ENCODE measurements around the gene SPINK9. TPM values are rescaled to one million over a fixed set of nuclear protein-coding genes. Genes with fewer than 3 reads are reported as not detected.
"Not testable (repeated sequence)": the region's sequence is repeated elsewhere in the genome, so short reads cannot be mapped to it uniquely, and the experiment has no call there.

The SPINK9 gene, protein sequence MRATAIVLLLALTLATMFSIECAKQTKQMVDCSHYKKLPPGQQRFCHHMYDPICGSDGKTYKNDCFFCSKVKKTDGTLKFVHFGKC
- not detected in 2 replicates for total RNA-seq

DNA sequence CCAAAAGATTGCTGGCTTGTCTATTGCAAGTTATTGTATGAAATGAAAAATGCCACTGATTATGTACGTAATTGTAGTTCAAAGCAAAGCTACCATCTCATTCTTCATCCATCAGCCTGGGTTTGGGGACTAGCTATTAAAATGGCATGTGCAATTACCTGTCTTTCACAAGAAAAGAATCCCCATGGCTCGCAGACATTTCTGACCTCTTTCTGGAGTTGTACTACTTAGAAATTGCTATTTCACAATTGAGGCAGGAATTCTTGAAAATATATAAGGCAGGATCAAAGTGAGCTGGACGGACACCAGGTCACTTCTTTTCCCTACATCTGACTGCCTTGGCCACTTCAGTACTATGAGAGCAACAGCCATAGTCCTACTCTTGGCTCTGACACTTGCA lies at the start of gene SPINK9:
Gene SPINK9, plus strand, starts transcription at position 301 of the 400 bp plus-strand sequence. Its CDS starts 55 bp downstream, at position 356.
- DNase-seq (ENCODE audit: low read depth), result no peak

DNA sequence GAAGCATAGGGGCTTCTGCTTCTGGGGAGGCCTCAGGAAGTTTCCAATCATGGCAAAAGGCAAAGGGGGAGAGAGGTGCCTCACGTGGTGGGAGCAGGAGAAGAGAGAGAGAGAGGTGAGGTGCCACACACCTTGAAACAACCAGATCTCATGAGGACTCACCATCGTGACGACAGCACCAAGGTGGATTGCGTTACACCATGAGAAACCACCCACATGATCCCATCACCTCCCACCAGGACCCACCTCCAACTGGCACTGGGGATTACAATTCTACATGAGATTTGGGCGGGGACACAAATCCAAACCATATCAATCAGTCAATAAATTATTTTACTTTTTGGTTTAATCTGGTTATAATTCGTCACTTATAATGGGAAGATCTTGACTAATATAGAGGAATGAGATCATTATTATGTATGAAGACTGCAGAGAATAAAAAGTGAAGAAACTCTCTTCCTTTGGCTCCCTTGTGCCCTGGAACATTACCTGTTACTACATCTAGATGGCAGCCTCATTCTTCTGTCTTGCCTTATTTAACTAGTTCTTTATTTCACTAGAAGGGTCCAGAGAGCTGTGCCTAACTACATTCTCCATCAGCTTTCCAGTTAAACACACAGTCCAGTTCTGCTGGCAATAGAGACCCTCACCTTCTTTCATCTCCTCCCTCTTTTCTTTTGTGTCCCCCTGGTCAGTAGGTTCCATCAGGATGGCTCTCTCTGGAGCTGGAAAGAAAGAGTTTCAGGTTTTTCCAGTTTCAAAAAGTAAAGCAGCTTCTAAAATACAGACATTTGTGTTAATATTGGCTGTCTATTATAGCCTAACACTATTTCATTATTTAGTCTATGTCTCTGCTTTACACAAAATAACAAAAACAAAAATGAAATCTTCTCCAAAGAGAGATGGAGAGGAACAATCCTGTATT lies 44.8 kb upstream of the SPINK9 start:
- peak; percentile 41 for DNase-seq (ENCODE audit: low read depth)

DNA sequence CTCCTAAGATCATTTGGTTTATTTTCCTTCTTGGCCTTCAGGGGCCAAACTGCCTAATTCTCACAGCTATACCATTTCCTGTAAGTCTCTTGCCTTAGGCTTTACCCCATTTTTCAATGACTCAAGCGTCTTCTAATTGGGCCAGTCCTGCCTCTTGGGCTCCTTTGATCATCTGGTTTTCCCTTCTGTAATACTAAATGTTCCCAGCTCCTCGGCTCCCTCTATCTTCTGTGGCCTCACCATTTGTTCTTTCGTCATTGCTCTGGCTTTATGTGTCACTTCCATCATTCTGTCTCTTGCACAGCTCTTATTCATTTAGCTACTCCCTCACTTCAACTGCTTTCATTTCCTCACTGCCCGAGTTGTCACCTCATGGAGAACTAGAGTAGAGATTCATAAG lies 37.6 kb upstream of the SPINK9 start:
- DNase-seq (ENCODE audit: low read depth), result no peak

DNA sequence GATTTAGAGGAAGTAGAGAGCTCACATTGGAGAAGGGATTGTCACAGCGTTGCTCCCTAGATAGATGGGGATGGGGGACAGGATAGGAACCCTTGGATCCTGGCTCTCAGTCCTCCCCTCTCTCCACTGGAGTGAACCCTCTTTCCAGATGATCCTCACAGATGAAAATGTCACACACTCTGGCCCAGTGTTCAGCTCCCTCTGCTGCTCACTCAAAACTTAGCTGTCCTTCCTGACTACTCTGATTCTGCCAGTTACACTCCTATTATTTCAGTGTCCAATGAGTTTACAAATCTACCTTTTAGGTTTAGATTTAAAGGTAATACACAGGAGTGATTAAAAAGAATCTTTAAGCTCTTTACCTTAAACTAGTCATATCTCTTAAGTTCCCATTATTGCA lies 28.9 kb upstream of the SPINK9 start:
- DNase-seq (ENCODE audit: low read depth), result no peak

DNA sequence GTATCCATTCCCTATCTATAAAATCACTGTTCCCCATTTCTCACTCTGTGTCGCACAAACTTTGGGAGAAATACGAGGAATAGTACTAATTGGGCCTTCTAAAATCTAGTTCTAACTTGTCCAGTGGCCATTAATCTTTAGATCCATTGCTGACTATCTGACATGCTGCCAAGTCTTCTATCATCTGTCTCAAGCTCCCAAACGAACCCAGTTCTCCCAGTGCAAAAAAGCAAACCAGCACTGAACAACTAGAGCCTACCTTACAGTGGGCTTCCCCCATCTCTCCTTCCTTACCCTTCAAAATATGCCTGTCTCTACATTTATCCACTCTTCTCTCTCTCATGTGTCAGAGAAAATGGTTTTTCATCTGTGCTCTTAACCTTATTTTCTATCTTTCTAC lies 26.3 kb upstream of the SPINK9 start:
- no peak for DNase-seq (ENCODE audit: low read depth)

DNA sequence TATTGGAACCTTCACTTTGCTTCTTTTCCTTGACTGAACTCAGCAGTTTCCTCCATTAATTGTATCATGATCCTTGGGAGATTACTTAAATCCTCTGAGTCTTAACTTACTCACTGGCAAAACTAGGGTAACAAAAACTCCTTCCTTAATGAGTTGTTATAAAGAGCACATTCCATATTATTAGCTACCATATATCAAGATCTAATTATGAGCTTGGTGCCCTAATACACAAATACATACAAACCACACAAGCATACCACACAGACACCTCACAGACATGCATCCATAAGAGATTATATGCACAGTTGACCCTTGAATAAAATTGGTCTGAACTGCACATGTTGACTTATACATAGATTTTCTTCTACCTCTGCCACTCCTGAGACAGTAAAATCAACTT lies 25.6 kb upstream of the SPINK9 start:
- DNase-seq (ENCODE audit: low read depth), result no peak

DNA sequence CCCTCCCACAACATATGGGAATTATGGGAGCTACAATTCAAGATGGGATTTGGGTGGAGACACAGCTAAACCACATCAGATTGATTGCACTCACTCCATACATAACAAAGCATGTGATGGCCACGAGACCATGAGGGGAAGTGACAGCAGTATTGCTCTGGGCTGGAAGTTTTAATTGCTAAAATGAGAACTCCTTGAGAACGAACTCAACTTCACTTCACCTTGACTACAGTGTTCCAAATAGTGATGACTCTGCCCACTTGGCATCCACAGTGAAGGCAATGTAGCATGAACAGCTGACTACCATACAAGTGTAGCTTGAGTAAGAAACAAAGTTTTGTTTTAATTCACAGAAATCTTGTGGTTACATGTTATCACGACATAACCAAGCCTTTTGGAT lies 23.9 kb upstream of the SPINK9 start:
- DNase-seq (ENCODE audit: low read depth), result peak; percentile 81

DNA sequence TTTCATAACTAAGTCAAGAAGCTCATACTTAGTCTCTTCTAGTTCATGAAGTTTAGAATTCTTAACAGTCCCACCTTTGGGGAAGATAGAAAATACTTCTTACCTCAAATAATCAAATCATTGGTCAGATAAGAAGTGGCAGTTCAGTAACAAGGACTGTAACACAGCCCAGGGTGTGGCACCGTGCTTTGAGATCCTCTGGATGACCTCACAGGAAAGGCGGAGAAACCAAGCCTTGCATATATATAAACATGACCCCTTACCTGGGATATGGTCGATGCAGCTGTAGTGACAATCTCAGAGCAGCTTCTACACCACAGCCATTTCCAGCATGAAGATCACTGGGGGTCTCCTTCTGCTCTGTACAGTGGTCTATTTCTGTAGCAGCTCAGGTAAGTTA lies 23.2 kb upstream of the SPINK9 start, which contains the start of gene SPINK7:
Gene SPINK7, plus strand, starts transcription at position 271 of the 400 bp plus-strand sequence. Its CDS starts 61 bp downstream, at position 332.
- no peak for DNase-seq (ENCODE audit: low read depth)

DNA sequence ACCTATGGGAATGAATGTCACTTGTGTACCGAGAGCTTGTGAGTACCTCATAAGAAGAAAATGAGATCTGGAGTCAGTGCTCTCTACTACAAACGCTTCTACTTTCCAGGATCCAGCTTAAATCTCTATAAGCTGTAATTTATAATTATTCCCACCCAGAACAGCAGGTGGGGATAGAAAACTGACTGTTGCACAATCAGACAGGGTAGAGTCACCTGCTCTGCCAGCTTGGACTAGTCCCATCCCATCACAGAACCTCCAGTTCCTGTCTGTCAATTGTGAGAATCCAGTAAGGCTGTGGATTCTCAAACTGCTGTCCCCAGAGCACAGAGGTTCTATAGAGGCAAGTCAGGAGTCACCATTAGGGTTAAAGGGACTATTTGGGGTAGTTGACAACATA lies 21.2 kb upstream of the SPINK9 start:
- DNase-seq (ENCODE audit: low read depth), result peak; percentile 13

DNA sequence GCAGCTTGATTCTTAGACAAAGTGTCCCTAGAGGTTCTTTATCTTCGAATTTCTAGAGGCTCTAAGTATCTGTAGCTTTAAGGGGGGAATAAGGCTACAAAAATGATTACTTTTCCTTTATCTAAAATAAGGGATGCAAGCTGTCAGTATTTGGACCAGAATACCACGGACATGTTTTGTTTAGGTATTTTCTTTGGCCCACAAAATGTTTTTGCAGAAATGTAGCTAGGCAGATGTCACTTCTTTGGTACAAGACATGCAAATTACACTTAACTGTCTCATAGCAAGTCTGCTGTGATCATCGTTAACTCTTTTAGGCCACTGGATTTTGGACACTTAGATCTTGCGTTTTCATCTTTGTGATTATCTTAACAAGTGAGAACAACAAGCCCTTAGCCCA lies 20.6 kb upstream of the SPINK9 start:
- DNase-seq (ENCODE audit: low read depth), result no peak

DNA sequence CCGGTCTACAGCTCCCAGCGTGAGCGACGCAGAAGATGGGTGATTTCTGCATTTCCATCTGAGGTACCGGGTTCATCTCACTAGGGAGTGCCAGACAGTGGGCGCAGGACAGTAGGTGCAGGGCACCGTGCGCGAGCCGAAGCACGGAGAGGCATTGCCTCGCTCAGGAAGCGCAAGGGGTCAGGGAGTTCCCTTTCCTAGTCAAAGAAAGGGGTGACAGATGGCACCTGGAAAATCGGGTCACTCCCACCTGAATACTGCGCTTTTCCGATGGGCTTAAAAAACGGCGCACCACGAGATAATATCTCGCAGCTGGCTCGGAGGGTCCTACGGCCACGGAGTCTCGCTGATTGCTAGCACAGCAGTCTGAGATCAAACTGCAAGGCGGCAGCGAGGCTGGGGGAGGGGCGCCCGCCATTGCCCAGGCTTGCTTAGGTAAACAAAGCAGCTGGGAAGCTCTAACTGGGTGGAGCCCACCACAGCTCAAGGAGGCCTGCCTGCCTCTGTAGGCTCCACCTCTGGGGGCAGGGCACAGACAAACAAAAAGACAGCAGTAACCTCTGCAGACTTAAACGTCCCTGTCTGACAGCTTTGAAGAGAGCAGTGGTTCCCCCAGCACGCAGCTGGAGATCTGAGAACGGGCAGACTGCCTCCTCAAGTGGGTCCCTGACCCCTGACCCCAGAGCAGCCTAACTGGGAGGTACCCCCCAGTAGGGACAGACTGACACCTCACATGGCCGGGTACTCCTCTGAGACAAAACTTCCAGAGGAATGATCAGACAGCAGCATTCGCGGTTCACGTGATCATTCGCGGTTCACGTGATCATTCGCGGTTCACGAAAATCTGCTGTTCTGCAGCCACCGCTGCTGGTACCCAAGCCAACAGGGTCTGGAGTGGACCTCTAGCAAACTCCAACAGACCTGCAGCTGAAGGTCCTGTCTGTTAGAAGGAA lies 15.1 kb upstream of the SPINK9 start:
- not testable (repeated sequence) for DNase-seq (ENCODE audit: low read depth)

DNA sequence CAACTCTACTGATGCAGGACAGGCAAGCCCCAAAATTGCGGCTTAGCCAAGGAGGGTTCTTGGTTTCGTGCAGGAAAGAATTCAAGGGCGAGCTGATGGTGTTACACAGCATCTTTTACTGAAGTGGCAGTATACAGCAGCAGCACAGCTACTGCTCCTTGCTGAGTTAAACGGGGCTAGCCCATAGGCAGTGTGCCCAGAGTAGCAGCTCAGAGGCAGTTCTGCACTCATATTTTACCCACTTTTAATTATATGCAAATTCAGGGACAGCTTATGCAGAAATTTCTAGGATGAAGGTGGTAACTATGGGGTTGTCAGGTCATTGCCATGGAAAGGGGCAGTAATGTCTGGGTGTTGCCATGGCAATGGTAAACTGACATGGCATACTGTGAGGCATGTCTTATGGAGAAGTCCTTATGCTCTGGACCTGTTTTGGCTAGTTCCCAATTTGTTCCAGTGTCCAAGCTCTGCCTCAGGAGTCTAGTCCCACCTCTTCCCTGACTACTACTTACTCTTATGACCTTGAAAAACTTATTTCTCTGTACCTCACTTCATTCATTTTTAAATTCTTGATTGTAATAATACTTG lies 2.0 kb upstream of the SPINK9 start:
- DNase-seq (ENCODE audit: low read depth), result no peak

DNA sequence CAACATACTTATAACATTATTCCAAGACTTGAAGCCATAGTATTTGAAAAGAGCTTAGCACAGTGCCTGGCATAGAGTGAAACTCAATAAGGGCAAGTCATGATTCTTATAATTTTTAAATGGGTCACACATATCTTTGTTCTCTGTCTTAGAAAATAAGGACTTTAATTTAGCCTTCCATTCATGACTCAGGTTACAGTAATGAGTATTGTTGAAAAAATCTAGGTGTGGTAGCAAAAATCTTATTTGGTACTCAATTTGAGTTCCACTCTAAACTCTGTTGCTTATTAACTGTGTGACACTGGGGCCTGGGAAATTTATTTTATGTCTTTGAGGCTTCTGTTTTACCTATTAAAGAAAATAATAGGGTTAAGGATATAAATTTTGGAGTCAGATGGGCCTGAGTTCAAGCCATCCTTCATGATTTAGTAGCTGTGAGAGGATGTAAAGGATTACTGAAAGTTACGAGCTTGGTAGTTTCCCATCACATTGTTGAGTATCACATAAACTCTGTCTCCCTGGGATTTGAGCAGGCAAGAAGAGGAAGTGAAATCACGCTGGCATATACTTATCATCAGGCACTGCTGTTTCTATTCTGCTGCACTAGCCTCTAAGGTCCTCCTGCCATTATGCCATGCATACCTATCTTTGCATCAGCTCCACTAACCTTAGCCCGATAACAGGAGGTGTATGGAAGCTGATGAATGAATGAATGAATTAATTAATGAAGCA lies 1.5 kb downstream of the SPINK9 start:
- peak; percentile 64 for DNase-seq (ENCODE audit: low read depth)

DNA sequence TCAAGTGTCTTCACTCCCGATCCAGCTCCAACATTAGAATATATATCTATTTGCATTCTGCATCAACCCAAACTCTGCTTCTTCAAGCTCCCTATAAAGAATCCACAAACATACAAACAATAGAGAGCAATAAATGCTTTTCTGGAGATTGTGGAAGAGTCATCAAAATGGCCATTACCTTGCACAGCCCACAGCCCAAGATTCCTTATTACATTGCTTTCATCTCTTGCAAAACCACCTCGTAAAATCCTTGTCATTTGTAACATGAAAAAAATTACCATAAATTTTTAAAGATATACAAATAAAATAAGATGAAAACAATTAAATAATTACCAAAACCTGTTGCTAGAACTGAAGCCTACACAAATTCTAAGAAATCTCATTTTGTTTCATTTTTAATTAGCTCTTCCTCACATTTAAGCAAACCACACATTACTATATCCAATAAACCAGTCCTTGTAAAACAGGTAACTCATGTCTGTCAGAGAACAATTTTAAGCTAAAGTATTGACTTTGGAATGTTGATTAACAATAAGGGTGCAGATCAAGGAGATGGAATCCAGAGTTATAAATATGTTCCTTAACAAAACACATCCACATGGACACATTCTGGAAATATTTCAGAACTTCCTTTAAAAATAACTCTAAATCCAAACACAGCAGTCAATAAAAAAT lies 7.1 kb downstream of the SPINK9 start:
- DNase-seq (ENCODE audit: low read depth), result peak; percentile 4

DNA sequence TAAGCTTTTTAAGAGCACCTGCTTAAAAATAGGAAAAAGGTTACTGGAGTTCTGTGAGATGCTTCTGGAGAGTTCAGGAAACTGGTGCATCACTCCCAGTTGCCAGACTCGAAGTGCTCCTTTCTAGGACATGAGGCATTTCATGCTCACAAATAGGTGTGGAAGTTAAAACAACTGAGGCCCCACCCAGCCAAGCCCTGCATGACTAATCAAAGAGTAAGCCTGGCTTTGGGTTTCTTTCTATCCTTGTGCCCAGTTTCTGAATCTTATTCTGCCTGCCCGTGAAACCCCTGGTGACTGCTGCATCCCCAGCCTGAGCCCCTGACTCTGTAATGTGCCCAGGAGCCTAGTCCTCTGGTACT lies 7.7 kb downstream of the SPINK9 start:
- DNase-seq (ENCODE audit: low read depth), result peak; percentile 47

DNA sequence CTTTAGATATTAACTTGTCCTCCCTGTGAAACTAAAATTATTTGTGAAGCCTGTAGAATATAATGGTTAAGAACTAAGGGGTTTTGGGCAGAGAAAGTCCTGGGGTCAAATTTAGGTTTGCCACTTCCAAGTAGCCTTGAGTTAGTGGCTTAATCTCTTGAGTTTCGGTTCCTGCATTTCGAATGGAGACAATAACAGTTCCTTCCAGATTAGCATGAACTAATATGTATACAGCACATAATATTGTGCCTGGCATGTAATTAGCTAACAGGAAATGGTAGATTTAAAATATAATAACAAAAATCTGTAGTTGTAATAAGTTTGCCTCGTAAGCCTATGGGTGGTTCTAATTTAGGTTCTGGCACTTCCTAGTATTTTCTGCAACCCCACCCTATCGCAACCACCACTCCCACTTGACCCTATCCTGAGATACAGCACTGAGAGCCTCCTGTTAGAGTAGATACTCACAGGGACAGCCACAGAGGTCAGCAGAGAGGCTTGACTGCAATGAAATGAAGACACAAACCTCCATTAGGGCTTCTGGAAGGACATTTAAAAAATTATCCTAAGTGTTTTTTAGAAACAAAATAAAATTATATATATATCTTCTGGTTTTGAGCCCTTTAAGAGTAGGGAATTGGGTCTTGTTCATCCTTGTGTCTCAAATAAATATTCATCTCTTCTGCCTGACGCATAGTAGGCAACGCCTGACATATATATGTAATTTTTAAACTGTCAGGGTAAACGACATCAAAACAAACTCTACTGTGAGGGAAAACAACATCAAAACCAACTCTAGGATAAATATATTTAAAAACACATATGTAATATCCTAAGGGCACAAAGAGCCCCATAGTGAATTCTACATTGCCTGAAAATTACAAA lies 8.5 kb downstream of the SPINK9 start:
- DNase-seq (ENCODE audit: low read depth), result no peak

DNA sequence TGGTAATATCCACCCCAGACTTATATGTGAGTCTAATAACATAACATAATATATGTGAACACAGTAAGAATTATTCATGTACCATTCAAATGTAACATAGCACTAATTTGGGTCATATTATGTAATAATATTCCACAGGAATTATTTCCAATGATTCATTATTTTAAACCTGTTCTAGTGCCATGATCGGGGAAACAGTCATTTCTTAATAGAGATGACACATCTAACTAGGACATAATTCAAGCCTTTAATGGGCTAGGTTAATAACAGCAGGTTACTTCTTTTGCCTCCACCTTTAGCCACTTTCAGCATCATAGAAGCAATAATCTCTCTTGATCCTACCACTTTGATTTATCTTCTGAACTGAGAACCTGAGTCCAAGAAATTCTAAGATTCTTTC lies 12.3 kb downstream of the SPINK9 start:
- no peak for DNase-seq (ENCODE audit: low read depth)

DNA sequence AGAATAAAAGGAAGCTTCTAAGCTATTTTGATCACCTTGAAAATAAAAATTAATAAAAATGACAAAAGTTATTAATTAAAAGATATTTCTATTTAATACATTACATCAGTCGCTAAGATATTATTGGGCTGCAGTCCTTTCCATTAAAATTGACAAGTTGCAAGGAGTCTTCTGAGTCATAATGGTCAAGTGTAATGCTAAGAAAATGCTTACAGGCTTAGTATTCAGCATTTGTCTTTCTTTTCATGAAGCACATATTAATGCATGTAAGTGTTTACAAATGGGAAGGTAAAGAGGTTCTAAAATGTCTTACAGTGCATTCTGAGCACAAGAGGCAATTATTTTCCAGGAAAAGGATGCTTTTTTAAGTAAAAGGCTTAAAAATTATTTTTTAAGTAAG lies 17.3 kb downstream of the SPINK9 start:
- peak; percentile 16 for DNase-seq (ENCODE audit: low read depth)

DNA sequence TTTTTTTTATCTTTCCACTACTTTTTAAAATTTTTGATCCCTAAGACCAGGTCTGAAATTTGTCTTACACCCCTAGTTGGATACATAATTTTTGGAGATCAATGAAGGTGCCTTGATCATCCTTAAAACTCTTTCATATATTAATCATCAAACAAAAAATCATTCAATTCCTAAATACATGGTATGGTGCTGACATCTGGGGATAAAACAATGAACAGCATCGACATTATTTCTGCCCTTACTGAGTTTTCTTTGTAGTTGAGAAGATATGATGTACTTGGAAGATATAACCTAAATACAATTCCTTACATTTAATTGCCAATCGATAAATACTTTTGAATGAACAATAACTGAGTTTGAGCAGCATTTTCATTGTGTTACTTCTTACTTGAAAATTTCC lies 18.3 kb downstream of the SPINK9 start:
- DNase-seq (ENCODE audit: low read depth), result no peak

DNA sequence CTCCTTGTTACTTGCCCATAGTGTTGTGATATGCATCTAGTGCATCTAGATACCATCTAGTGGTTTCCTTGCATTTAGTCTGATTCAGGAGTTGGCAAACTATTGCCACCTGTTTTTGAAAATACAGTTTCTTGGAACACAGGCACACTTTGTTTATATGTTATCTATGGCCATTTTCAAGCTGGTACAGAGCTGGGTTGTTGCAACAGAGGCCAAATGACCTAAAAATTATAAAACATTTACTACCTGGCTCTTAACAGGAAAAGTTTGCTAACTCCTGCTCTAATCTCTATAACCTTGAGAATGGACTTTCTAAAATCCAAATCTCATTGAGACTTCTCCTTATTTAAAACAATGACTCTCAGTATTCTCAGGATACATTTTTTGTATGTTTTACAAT lies 29.0 kb downstream of the SPINK9 start:
- no peak for DNase-seq (ENCODE audit: low read depth)
